ENCODE measurements around the gene TCEAL3.
"Not testable (repeated sequence)": the region's sequence is repeated elsewhere in the genome, so short reads cannot be mapped to it uniquely, and the experiment has no call there.

TCEAL3 gene

GRCh38 chrX:103630171-103630511 lies 22.4 kb downstream of the TCEAL3 start:
- TF ChIP-seq HDGF (IDR thresholded peaks at IDR 0.05; ENCODE audit: borderline replicate concordance) (no peak), CTBP1 (IDR thresholded peaks at IDR 0.05; ENCODE audit: borderline replicate concordance) (peak; percentile 19; the same call in 1 of the 2 replicates), BHLHE40 (IDR thresholded peaks at IDR 0.05; ENCODE audit: borderline replicate concordance) (no peak), LEF1 (IDR thresholded peaks at IDR 0.05; ENCODE audit: borderline replicate concordance) (no peak)
- TF ChIP-seq, protein P1, sequence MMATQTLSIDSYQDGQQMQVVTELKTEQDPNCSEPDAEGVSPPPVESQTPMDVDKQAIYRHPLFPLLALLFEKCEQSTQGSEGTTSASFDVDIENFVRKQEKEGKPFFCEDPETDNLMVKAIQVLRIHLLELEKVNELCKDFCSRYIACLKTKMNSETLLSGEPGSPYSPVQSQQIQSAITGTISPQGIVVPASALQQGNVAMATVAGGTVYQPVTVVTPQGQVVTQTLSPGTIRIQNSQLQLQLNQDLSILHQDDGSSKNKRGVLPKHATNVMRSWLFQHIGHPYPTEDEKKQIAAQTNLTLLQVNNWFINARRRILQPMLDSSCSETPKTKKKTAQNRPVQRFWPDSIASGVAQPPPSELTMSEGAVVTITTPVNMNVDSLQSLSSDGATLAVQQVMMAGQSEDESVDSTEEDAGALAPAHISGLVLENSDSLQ (IDR thresholded peaks at IDR 0.05), result no peak
- ChIA-PET POLR2A (interaction anchor here (0.5 to 3.7 kb wide), 26 partner anchors 9 to 568 kb away, joined by 3 to 39 read pairs (median 4); partner anchors contain the start of genes MORF4L2, RAB9B, TCEAL4 and TCEAL9), CTCF (interaction anchor here (0.5 to 2.6 kb wide), 21 partner anchors 8 to 1271 kb away, joined by 3 to 19 read pairs (median 4); no protein-coding TSS in a partner anchor)
- no peak for DNase-seq (ENCODE audit: extremely low spot score)

DNA sequence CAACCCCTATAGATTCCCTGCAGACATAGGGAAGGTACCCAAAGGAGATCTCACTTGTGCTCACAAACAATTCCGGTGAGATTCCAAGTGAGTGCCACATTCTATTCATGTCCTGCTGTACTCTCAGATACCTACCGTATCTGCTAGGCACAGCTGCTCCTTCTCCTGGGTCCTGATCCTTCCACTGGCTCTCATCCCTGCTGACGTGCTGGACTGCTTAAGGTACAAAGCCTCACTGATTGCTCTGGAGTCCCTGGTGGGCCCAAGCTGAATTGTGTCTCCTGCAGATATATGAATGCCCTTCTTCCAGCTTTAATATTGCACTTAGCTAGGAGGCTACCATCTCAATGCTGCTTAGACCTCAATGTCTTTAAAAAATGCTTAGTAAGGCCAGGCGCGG lies 23.4 kb downstream of the TCEAL3 start:
- POLR2A ChIA-PET, result interaction anchor here (0.7 to 3.7 kb wide), 5 partner anchors 8 to 288 kb away, joined by 3 to 39 read pairs (median 6); partner anchors contain the start of gene MORF4L2
- CTCF ChIA-PET, result interaction anchor here (2.6 kb wide), 1 partner anchor 9 kb away, joined by 19 read pairs; no protein-coding TSS in a partner anchor
- TF ChIP-seq CTBP1 (IDR thresholded peaks at IDR 0.05; ENCODE audit: borderline replicate concordance) (no peak), HDGF (IDR thresholded peaks at IDR 0.05; ENCODE audit: borderline replicate concordance) (no peak), FOXM1 (IDR thresholded peaks at IDR 0.05; ENCODE audit: borderline replicate concordance) (no peak), SP1 (IDR thresholded peaks at IDR 0.05) (no peak), ZNF384 (IDR thresholded peaks at IDR 0.05) (no peak), FOXA1 (IDR thresholded peaks at IDR 0.05) (no peak), TARDBP (IDR thresholded peaks at IDR 0.05) (no peak), FOXK2 (IDR thresholded peaks at IDR 0.05) (no peak), LEF1 (IDR thresholded peaks at IDR 0.05; ENCODE audit: borderline replicate concordance) (no peak), NFRKB (IDR thresholded peaks at IDR 0.05) (no peak), ARNT (IDR thresholded peaks at IDR 0.05) (no peak), ELF4 (IDR thresholded peaks at IDR 0.05) (no peak), SUZ12 (IDR thresholded peaks at IDR 0.05) (no peak), BHLHE40 (IDR thresholded peaks at IDR 0.05; ENCODE audit: borderline replicate concordance) (no peak), L3MBTL2 (conservative IDR thresholded peaks at IDR 0.05) (no peak)
- TF ChIP-seq, protein P1 (IDR thresholded peaks at IDR 0.05), result no peak

GRCh38 chrX:103635436-103635835 lies 27.7 kb downstream of the TCEAL3 start:
- ChIA-PET CTCF (no interaction called here), POLR2A (no interaction called here)
- DNase-seq (ENCODE audit: extremely low spot score), result no peak
- no peak for TF ChIP-seq SUZ12 (IDR thresholded peaks at IDR 0.05)
- no peak for TF ChIP-seq ZNF384 (IDR thresholded peaks at IDR 0.05)
- TF ChIP-seq, protein P1 (IDR thresholded peaks at IDR 0.05), result no peak
- TF ChIP-seq BHLHE40 (IDR thresholded peaks at IDR 0.05; ENCODE audit: borderline replicate concordance), result no peak
- TF ChIP-seq TARDBP (IDR thresholded peaks at IDR 0.05), result no peak
- no peak for TF ChIP-seq CTBP1 (IDR thresholded peaks at IDR 0.05; ENCODE audit: borderline replicate concordance)
- no peak for TF ChIP-seq FOXA1 (IDR thresholded peaks at IDR 0.05)
- TF ChIP-seq LEF1 (IDR thresholded peaks at IDR 0.05; ENCODE audit: borderline replicate concordance), result no peak
- TF ChIP-seq FOXK2 (IDR thresholded peaks at IDR 0.05), result no peak
- TF ChIP-seq SP1 (IDR thresholded peaks at IDR 0.05), result no peak
- TF ChIP-seq ARNT (IDR thresholded peaks at IDR 0.05), result no peak
- TF ChIP-seq ELF4 (IDR thresholded peaks at IDR 0.05), result no peak
- TF ChIP-seq HDGF (IDR thresholded peaks at IDR 0.05; ENCODE audit: borderline replicate concordance), result no peak
- no peak for TF ChIP-seq FOXM1 (IDR thresholded peaks at IDR 0.05; ENCODE audit: borderline replicate concordance)

More for the DNA sequence above, 23.4 kb downstream of the TCEAL3 start:
- no peak for DNase-seq (ENCODE audit: extremely low spot score)

GRCh38 chrX:103637604-103638338 lies 30.0 kb downstream of the TCEAL3 start:
- ChIA-PET CTCF (interaction anchor here (3.7 kb wide), 1 partner anchor 8 kb away, joined by 19 read pairs; no protein-coding TSS in a partner anchor), POLR2A (interaction anchor here (1.8 kb wide), 1 partner anchor 7 kb away, joined by 14 read pairs; no protein-coding TSS in a partner anchor)
- TF ChIP-seq TARDBP (IDR thresholded peaks at IDR 0.05) (no peak), ELF4 (IDR thresholded peaks at IDR 0.05) (no peak), NFRKB (IDR thresholded peaks at IDR 0.05) (no peak), BHLHE40 (IDR thresholded peaks at IDR 0.05; ENCODE audit: borderline replicate concordance) (no peak), FOXA1 (IDR thresholded peaks at IDR 0.05) (no peak), CTBP1 (IDR thresholded peaks at IDR 0.05; ENCODE audit: borderline replicate concordance) (no peak), L3MBTL2 (conservative IDR thresholded peaks at IDR 0.05) (no peak), SP1 (IDR thresholded peaks at IDR 0.05) (no peak), LEF1 (IDR thresholded peaks at IDR 0.05; ENCODE audit: borderline replicate concordance) (no peak), ARNT (IDR thresholded peaks at IDR 0.05) (no peak), HDGF (IDR thresholded peaks at IDR 0.05; ENCODE audit: borderline replicate concordance) (no peak), FOXM1 (IDR thresholded peaks at IDR 0.05; ENCODE audit: borderline replicate concordance) (no peak), SUZ12 (IDR thresholded peaks at IDR 0.05) (no peak), FOXK2 (IDR thresholded peaks at IDR 0.05) (no peak)
- TF ChIP-seq, protein P1 (IDR thresholded peaks at IDR 0.05), result no peak
- no peak for DNase-seq (ENCODE audit: extremely low spot score)

GRCh38 chrX:103638479-103639346 lies 30.9 kb downstream of the TCEAL3 start:
- DNase-seq (ENCODE audit: extremely low spot score), result not testable (repeated sequence)
- POLR2A ChIA-PET, result interaction anchor here (1.2 to 1.8 kb wide), 2 partner anchors 8 to 10 kb away, joined by 3 to 14 read pairs; partner anchors contain the start of gene TCEAL1
- CTCF ChIA-PET, result interaction anchor here (3.7 kb wide), 1 partner anchor 9 kb away, joined by 19 read pairs; no protein-coding TSS in a partner anchor
